NT2/D1 (cell line): ENCODE results near the gene PSMB8.
"Not testable (repeated sequence)": the region's sequence is repeated elsewhere in the genome, so short reads cannot be mapped to it uniquely, and the experiment has no call there.

ENCODE experiments used
- DNase-seq: peaks from one replicate; pipeline ENCODE4 v3.0.0-alpha.2; 2011; ENCODE audit warnings: low read depth, low spot score
- H3K27me3 ChIP-seq: 2 replicates; pipeline ENCODE4 v1.6.0; 2011; ENCODE audit warnings: mild to moderate bottlenecking; ENCODE audit not compliant: insufficient read length, insufficient read depth
- H3K36me3 ChIP-seq: 2 replicates; pipeline ENCODE4 v1.6.1; 2011; ENCODE audit warnings: mild to moderate bottlenecking, low read length, mixed read lengths; ENCODE audit not compliant: insufficient read depth, insufficient read length
- H3K4me1 ChIP-seq: 2 replicates; pipeline ENCODE4 v1.5.1; 2011; ENCODE audit not compliant: insufficient read depth, insufficient read length
- H3K4me3 ChIP-seq: 2 replicates; pipeline ENCODE4 v1.5.1; 2011; ENCODE audit warnings: low read depth; ENCODE audit not compliant: insufficient read length
- H3K9ac ChIP-seq: 2 replicates; pipeline ENCODE4 v1.6.0; 2011; ENCODE audit warnings: low read depth; ENCODE audit not compliant: insufficient read length
- H3K9me3 ChIP-seq: 2 replicates; pipeline ENCODE4 v1.5.1; 2011; ENCODE audit warnings: mild to moderate bottlenecking, low read length; ENCODE audit not compliant: insufficient read depth
- SUZ12 ChIP-seq: IDR thresholded peaks from 2 replicates; pipeline ENCODE4 v1.6.1; 2011; ENCODE audit not compliant: insufficient read length, insufficient read depth; ENCODE audit errors: extremely low read depth
- YY1 ChIP-seq: IDR thresholded peaks from 2 replicates; pipeline ENCODE4 v1.6.1; 2011; ENCODE audit not compliant: insufficient read length, insufficient read depth
- ZNF274 ChIP-seq: IDR thresholded peaks from 2 replicates; pipeline ENCODE4 v1.6.1; 2011; ENCODE audit warnings: mild to moderate bottlenecking, low read depth, low read length

PSMB8 gene

DNA sequence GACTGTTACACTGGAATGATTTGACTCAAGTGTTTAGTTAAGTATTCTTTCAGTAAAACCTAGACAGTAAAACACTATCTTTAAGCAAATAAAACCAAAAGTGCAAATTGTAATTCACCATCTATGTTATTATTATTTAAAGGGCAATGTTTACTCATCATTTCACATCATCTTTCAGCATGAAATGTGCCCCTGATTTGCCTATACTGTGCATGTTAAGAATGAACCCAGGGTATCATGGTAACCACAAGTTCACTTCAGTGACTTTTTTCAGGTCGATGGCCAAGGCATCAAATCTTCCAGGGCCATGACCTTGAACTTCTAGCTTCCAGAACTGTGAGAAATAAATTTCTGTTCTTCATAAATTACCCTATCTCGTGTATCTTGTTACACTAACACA lies 25.0 kb downstream of the PSMB8 start:
- H3K9me3 ChIP-seq, result no peaks in the 10 kb centered on the region
- no peaks in the 10 kb centered on the region for H3K27me3 ChIP-seq
- no peak overlapping the region for H3K9ac ChIP-seq
- DNase-seq, result no peak
- no peak for TF ChIP-seq SUZ12
- no peak for TF ChIP-seq YY1
- TF ChIP-seq ZNF274, result no peak
- no peak overlapping the region for H3K4me3 ChIP-seq
- H3K4me1 ChIP-seq, result peaks cover 3% of the 10 kb centered on the region
- no peaks in the 10 kb centered on the region for H3K36me3 ChIP-seq

DNA sequence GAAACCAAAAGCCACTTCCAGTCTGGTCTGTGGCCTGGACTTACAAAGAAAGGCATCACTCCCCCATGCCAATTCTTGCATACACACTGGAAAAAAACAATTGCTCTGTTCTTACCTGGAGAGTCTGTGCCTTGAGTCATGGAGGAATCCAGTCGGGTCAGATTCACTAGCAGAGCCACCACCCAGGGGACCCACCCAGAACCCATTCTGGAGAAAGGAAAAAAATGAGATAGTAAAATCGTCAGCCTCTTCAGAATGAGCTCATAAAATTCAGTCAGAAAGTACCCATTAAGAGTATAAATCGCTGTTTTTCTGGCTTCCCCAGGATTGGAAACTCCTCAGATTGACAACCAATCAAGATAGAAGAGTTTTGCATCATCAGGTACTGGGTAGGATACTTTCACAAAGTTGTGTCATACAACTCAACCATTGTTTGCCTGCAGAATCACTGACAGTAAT lies 27.1 kb downstream of the PSMB8 start, which contains the start of gene HLA-DOB:
TSS of gene HLA-DOB (minus strand) at position 257 of the 459 bp plus-strand sequence. CDS start at position 206, 51 bp downstream.
- H3K4me3 ChIP-seq, result no peak within 1 kb of the TSS
- no peak for TF ChIP-seq YY1
- TF ChIP-seq SUZ12, result no peak
- TF ChIP-seq ZNF274, result no peak
- DNase-seq, result no peak
- peaks cover 3% of the 10 kb centered on the region for H3K4me1 ChIP-seq
- no peaks in the 10 kb centered on the region for H3K36me3 ChIP-seq
- no peaks in the 10 kb centered on the region for H3K27me3 ChIP-seq
- H3K9ac ChIP-seq, result no peak within 1 kb of the TSS
- no peaks in the 10 kb centered on the region for H3K9me3 ChIP-seq

DNA sequence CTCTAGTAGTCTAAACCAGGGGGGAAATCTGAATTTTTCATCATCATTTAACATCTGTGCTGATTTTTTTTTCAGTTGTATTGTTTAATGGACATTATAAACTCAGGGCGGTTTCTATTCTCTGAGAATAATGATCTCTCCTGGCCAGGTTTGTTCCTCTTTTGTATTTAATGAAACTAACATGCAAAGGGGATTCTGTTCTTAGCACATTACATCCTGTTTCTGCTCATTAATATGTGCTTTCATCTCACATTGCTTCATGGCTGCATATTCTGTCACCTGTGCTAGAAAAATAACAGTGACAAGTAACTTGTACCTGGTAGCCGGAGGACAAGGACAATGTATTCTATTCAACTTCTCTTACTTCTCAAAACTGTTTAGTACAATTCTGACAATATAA lies 27.9 kb downstream of the PSMB8 start:
- TF ChIP-seq SUZ12, result no peak
- TF ChIP-seq YY1, result no peak
- no peak for TF ChIP-seq ZNF274
- H3K36me3 ChIP-seq, result no peaks in the 10 kb centered on the region
- H3K9me3 ChIP-seq, result no peaks in the 10 kb centered on the region
- no peak for DNase-seq
- H3K4me1 ChIP-seq, result peaks cover 3% of the 10 kb centered on the region
- H3K27me3 ChIP-seq, result no peaks in the 10 kb centered on the region
- no peak overlapping the region for H3K4me3 ChIP-seq
- no peak overlapping the region for H3K9ac ChIP-seq

DNA sequence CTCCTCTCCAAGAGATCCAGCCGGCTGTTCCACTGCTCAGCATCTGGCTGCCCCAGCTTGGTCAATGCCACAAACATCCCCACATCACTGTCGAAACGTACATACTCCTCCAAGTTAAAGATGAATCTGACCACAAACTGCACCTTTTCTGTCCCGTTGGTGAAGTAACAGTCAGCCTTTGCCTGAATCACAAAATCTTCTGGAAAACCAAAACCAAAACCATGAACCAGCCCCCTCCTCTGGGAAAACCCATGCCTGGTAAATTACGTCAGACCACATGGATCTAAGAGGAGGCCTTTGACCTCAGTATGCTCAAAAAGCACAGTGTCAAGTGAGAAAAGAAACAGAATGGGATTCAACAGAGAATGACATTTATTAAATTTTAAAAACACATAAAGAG lies 28.7 kb downstream of the PSMB8 start:
- H3K36me3 ChIP-seq, result no peaks in the 10 kb centered on the region
- no peak overlapping the region for H3K9ac ChIP-seq
- no peaks in the 10 kb centered on the region for H3K9me3 ChIP-seq
- no peak overlapping the region for H3K4me3 ChIP-seq
- H3K27me3 ChIP-seq, result no peaks in the 10 kb centered on the region
- no peak for DNase-seq
- TF ChIP-seq ZNF274 (no peak), YY1 (no peak), SUZ12 (no peak)
- H3K4me1 ChIP-seq, result peaks cover 3% of the 10 kb centered on the region

GRCh38 chr6:32814145-32814544 lies 29.7 kb downstream of the PSMB8 start:
- Histone ChIP-seq H3K9me3 (no peaks in the 10 kb centered on the region), H3K9ac (no peak overlapping the region), H3K4me3 (no peak overlapping the region), H3K36me3 (no peaks in the 10 kb centered on the region), H3K4me1 (no peaks in the 10 kb centered on the region), H3K27me3 (no peaks in the 10 kb centered on the region)
- no peak for DNase-seq
- no peak for TF ChIP-seq SUZ12
- TF ChIP-seq YY1, result no peak

GRCh38 chr6:32809171-32809570 lies 34.7 kb downstream of the PSMB8 start:
- Histone ChIP-seq H3K9ac (no peak overlapping the region), H3K4me3 (no peak overlapping the region), H3K4me1 (no peaks in the 10 kb centered on the region), H3K27me3 (no peaks in the 10 kb centered on the region), H3K36me3 (no peaks in the 10 kb centered on the region), H3K9me3 (no peaks in the 10 kb centered on the region)
- TF ChIP-seq SUZ12, result no peak
- TF ChIP-seq YY1, result no peak
- no peak for TF ChIP-seq ZNF274
- no peak for DNase-seq

DNA sequence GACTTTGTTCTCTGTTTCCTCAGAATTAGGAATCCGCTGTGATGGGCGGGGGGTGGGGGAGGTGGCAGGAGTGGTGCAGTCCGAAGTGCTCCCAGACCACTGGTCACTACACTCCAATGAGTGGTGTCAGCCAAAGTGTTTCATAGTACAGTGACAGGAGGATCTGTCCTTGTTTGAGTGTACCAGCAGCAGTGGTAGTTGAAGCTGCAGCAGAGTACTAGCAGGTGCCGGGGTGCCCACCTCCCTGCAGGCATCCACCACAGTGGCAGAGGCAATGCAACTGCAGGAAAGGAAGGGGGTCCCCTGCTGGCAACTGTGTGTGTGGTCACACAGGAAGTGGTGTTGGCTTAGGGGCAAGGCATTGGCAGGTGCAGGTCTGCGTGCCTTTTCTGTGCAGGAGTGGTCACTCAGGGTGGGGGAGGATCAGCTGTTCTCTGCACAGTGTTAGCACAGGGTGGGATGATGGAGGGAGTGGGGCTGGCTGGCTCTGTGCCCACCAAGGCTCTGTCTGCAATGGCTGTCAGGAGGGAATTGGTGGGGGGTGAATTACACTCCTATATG lies 36.7 kb downstream of the PSMB8 start:
- no peaks in the 10 kb centered on the region for H3K9me3 ChIP-seq
- no peak overlapping the region for H3K4me3 ChIP-seq
- H3K9ac ChIP-seq, result no peak overlapping the region
- TF ChIP-seq YY1, result no peak
- no peak for TF ChIP-seq ZNF274
- TF ChIP-seq SUZ12, result no peak
- no peaks in the 10 kb centered on the region for H3K36me3 ChIP-seq
- no peaks in the 10 kb centered on the region for H3K27me3 ChIP-seq
- no peaks in the 10 kb centered on the region for H3K4me1 ChIP-seq
- DNase-seq, result no peak

DNA sequence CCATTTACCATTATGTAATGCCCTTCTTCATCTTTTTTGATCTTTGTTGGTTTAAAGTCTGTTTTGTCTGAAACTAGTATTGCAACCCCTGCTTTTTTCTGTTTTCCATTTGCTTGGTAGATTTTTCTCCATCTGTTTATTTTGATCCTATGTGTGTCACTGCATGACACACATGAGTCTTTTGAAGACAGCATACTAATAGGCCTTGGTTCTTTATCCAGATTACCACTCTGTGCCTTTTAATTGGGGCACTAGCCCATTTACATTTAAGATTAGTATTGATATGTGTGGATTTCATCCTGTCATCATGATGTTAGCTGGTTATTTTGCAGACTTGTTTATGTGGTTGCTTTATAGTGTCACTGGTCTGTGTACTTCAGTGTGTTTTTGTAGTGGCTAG lies 38.4 kb downstream of the PSMB8 start:
- H3K36me3 ChIP-seq, H3K9ac ChIP-seq, H3K27me3 ChIP-seq, DNase-seq, H3K4me1 ChIP-seq, H3K4me3 ChIP-seq, H3K9me3 ChIP-seq: not testable (repeated sequence)
